Uterus (tissue), 4 donors: ENCODE measurements around the gene TAF7L. TPM values are rescaled to one million over a fixed set of nuclear protein-coding genes. Genes with fewer than 3 reads are reported as not detected.

Source experiments
- DNase-seq, 2 donors: peaks; one replicate each; pipeline ENCODE4 v3.0.0-alpha.2; 2019 to 2020
- H3K27ac ChIP-seq, 2 donors: fragments of 200-600 bp; sonication (generic); 1 replicate in 1 of 2; 2 replicates in 1 of 2; pipeline ENCODE4 v1.5.1; 2016 to 2018
- H3K27me3 ChIP-seq, 2 donors: fragments of 200-600 bp; sonication (generic); one replicate each; pipeline ENCODE4 v1.5.1; 2018 to 2019; ENCODE audit warnings: control low read depth in 1 of 2
- H3K36me3 ChIP-seq, 2 donors: fragments of 200-600 bp; sonication (generic); one replicate each; pipeline ENCODE4 v1.5.1; 2019; ENCODE audit warnings: control low read depth in 1 of 2
- H3K4me1 ChIP-seq, 2 donors: fragments of 200-600 bp; sonication (generic); one replicate each; pipeline ENCODE4 v1.5.1; 2018 to 2019; ENCODE audit warnings: control low read depth in 1 of 2
- H3K4me3 ChIP-seq, 2 donors: fragments of 200-600 bp; sonication (generic); 1 replicate in 1 of 2; 2 replicates in 1 of 2; pipeline ENCODE4 v1.5.1; 2018 to 2019; ENCODE audit warnings: mild to moderate bottlenecking in 1 of 2
- H3K9me3 ChIP-seq, 2 donors: fragments of 200-600 bp; sonication (generic); one replicate each; pipeline ENCODE4 v1.5.1; 2019; ENCODE audit warnings: control low read depth in 1 of 2
- POLR2A ChIP-seq, 2 donors: fragments of 450-650 bp; IDR thresholded peaks; one replicate each; pipeline ENCODE4 v1.6.1; 2016; ENCODE audit warnings: antibody characterized with exemption in 2 of 2, mild to moderate bottlenecking in 1 of 2, moderate library complexity in 1 of 2
- intact Hi-C: fragments of 100-400 bp; cut with DNase I; formaldehyde crosslinking; loops from one replicate; pipeline ENCODE4 v1.15.1; 2023; ENCODE audit warnings: low total_unique reads
- small RNA-seq: library from RNA; depleted of rRNA; stranded (forward); fragments of <200 nt; gene quantifications from one replicate; pipeline ENCODE3, GENCODE V24; 2016
- total RNA-seq, 4 donors: library from RNA; depleted of rRNA in 3 of 4; stranded (reverse); fragments of >200 nt in 3 of 4; gene quantifications; one replicate each; pipeline versions ENCODE4 v1.1.0 to v1.2.4, GENCODE V29; 2014 to 2023
- TF ChIP-seq, protein P1 (sequence below), 4 experiments: fragments of 200-600 bp in 2 of 4; fragments of 450-650 bp in 2 of 4; sonication (generic) in 2 of 4; IDR thresholded peaks; one replicate each; pipeline ENCODE4 v1.5.1; 2016 to 2019; ENCODE audit warnings: antibody characterized with exemption in 4 of 4, mild to moderate bottlenecking in 2 of 4, moderate library complexity in 1 of 4
- donor health status: DM: yes; HTN: yes; CAD: no.

TAF7L gene
- total RNA-seq, 4 donors from 2014 or later, result 1.2 TPM; not detected in 3

DNA sequence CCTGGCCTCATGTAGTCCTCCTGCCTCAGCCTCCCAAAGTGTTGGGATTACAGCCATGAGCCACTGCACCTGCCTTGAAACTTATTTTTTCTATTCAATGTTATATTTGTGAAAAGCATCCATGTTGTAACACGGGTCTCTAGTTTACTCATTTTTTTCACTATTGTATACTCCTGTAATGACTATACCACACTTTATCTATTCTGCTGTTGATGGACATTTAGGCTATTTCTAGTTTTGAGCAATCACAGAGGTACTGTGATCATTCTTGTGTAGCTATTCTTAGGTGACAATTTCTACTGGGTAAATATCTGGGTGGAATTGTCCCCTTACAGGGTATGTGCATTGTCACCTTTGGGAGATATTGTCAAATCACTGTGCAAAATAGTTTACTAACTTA, 67.9 kb downstream of the TAF7L start:
- intact Hi-C loops, result no loop called here
- no peak for DNase-seq
- Histone ChIP-seq H3K36me3 (no peaks in the 10 kb centered on the region), H3K4me1 (no peaks in the 10 kb centered on the region), H3K9me3 (no peaks in the 10 kb centered on the region), H3K4me3 (no peak overlapping the region), H3K27me3 (no peaks in the 10 kb centered on the region), H3K27ac (no peak overlapping the region)
- TF ChIP-seq, protein P1, sequence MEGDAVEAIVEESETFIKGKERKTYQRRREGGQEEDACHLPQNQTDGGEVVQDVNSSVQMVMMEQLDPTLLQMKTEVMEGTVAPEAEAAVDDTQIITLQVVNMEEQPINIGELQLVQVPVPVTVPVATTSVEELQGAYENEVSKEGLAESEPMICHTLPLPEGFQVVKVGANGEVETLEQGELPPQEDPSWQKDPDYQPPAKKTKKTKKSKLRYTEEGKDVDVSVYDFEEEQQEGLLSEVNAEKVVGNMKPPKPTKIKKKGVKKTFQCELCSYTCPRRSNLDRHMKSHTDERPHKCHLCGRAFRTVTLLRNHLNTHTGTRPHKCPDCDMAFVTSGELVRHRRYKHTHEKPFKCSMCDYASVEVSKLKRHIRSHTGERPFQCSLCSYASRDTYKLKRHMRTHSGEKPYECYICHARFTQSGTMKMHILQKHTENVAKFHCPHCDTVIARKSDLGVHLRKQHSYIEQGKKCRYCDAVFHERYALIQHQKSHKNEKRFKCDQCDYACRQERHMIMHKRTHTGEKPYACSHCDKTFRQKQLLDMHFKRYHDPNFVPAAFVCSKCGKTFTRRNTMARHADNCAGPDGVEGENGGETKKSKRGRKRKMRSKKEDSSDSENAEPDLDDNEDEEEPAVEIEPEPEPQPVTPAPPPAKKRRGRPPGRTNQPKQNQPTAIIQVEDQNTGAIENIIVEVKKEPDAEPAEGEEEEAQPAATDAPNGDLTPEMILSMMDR (IDR thresholded peaks at IDR 0.05), result no peak
- no peak for TF ChIP-seq POLR2A (IDR thresholded peaks at IDR 0.05)

DNA sequence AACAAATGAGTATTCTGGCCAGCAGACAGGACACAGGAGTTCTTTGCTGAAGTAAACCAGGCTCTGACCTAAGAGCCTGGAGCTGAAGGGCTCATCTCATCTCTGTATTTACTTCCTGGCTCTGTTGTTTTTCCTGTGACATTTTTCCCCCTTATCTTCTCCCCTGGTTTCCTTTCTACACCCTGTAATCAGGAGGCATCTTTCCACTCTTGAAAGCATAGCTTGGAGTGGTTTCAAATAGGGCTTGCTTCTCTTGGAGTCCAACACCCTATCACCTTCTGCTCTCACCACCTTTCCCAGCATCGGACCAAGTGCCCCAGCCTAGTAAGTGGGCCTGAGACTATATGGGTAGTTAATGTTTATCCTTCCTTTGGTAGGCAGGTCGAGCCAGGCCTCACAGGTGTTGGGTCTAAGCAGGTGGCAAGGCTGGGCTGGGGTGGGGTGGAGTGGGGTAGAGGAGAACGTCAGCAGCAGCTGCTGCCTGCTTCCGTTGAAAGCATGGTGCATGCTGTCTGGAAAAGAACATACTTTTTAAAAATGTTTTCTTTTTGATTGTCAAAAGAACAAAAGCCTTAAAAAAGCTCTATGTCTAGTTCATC, 70.4 kb downstream of the TAF7L start:
- no peak overlapping the region for H3K27ac ChIP-seq

DNA sequence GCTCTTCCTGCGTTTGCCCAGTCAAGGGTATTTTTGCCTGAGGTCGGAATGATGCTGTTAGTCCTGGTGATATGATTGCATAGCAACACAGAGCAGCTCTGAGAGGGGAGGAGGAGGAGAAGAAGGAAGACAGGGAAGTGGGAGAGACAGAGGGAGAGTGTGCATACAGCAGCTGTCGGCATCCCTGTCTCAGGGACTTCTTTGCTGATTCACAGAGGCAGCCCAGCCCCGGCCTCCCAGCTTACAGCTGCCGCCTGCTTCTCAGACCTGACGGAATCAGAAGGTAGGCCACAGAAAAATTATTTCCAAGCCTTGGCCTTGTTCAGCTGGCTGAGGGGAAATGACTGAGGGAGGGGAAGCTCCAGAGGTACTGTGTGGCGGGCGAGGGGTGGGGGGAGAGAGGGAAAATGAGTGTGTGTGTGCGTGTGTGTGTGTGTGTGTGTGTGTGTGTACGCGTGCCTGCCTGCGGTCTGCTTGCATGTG, 71.2 kb downstream of the TAF7L start:
- H3K4me3 ChIP-seq, result no peak overlapping the region
- no peak for DNase-seq
- H3K27me3 ChIP-seq, result no peaks in the 10 kb centered on the region
- no peaks in the 10 kb centered on the region for H3K9me3 ChIP-seq
- H3K27ac ChIP-seq, result no peak overlapping the region
- intact Hi-C loops, result no loop called here
- TF ChIP-seq, protein P1 (IDR thresholded peaks at IDR 0.05), result no peak
- TF ChIP-seq POLR2A (IDR thresholded peaks at IDR 0.05), result no peak
- no peaks in the 10 kb centered on the region for H3K36me3 ChIP-seq
- no peaks in the 10 kb centered on the region for H3K4me1 ChIP-seq

More for the DNA sequence above, 70.4 kb downstream of the TAF7L start:
- TF ChIP-seq POLR2A (IDR thresholded peaks at IDR 0.05), result no peak
- TF ChIP-seq, protein P1 (IDR thresholded peaks at IDR 0.05), result no peak
- intact Hi-C loops, result no loop called here
- DNase-seq, result no peak
- no peak overlapping the region for H3K4me3 ChIP-seq
- no peaks in the 10 kb centered on the region for H3K9me3 ChIP-seq
- no peaks in the 10 kb centered on the region for H3K36me3 ChIP-seq
- no peaks in the 10 kb centered on the region for H3K4me1 ChIP-seq
- no peaks in the 10 kb centered on the region for H3K27me3 ChIP-seq

DNA sequence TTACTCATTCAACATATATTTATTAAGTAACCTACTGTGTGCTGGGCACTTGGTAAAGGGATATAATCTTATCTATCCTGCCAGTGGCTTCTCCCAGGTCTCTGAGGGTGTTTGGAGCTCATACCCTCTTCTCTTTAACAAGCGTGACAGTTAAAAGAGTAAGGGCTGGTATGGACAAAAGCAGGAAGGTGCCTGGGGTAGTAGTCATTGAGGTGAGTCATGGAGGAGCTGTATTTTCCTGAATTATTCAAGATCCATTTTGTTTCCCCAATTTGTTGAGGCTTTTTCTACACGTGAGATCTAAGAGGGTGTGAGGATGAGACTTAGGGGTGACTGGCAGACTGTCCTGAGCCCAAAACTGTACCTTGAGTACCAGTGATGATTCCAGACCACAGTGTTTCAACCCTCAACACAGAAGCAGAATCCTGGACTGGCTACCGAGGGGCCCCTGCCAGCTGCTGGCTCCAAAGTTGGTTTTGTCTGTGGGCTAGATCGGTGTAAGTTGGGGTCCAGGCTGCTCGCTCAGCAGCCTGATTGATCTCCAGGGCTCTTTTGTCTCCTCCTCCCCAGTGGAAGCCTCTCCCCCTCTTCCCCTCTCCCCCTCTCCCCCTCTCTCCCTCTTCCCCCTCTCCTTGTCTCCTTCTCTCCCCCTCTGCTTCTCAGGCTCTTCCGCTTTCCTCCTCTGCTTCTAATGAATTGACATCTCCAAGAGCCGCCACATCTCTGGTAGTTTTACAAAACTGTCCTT, 71.8 kb downstream of the TAF7L start, which contains the start of gene DRP2:
Gene DRP2 (plus strand): TSS at position 671 of the 748 bp plus-strand sequence. CDS start 11,862 bp downstream, outside the sequence.
- no peak for DNase-seq
- intact Hi-C loops, result no loop called here
- no peak for TF ChIP-seq POLR2A (IDR thresholded peaks at IDR 0.05)
- TF ChIP-seq, protein P1 (IDR thresholded peaks at IDR 0.05), result no peak
- Histone ChIP-seq H3K36me3 (no peaks in the 10 kb centered on the region), H3K27ac (no peak within 1 kb of the TSS), H3K4me1 (no peaks in the 10 kb centered on the region), H3K4me3 (no peak within 1 kb of the TSS), H3K9me3 (no peaks in the 10 kb centered on the region), H3K27me3 (no peaks in the 10 kb centered on the region)

Small RNAs within 50 kb of the gene (small RNA-seq; reads per million reads assigned to genes)
- not detected for gene RNU6-934P

Other genes starting within 250 kb of the TAF7L start
- 10 to 100 TPM; 13.1 to 19.1 (median 16.1) TPM for gene TRMT2B, start 239.2 kb downstream of the TAF7L start, total RNA-seq
- gene TMEM35A, start 212.5 kb downstream of the TAF7L start, total RNA-seq, result 1 to 10 TPM in 2 of 4 donors, not detected in 2; 4.0 to 4.7 TPM
- gene CENPI, start 193.1 kb downstream of the TAF7L start, total RNA-seq, result 10 to 100 TPM in 2 of 4 donors, 1 to 10 TPM in 2; 2.7 to 24.7 (median 8.6) TPM
- 1 to 10 TPM in 1 of 4 donors, under 1 TPM in 2, not detected in 1; 0.29 to 4.7 (median 0.58) TPM for gene DRP2, start 71.5 kb downstream of the TAF7L start, total RNA-seq
- gene TIMM8A, start 57.4 kb upstream of the TAF7L start, total RNA-seq, result 10 to 100 TPM in 1 of 4 donors, 1 to 10 TPM in 1, not detected in 2; 7.0 to 11.0 TPM
- gene BTK, start 94.9 kb upstream of the TAF7L start, total RNA-seq, result 1 to 10 TPM; 1.2 to 5.9 (median 2.5) TPM
- 1,000 to 10,000 TPM in 3 of 4 donors, 100 to 1,000 TPM in 1; 279 to 2,120 (median 1,455) TPM for gene RPL36A, start 99.7 kb upstream of the TAF7L start, total RNA-seq
- 10 to 100 TPM; 13.2 to 30.2 (median 19.2) TPM for gene GLA, start 116.6 kb upstream of the TAF7L start, total RNA-seq
- 10 to 100 TPM; 22.0 to 87.2 (median 40.7) TPM for gene HNRNPH2, start 116.9 kb upstream of the TAF7L start, total RNA-seq
- gene ARMCX4, start 194.1 kb upstream of the TAF7L start, total RNA-seq, result 10 to 100 TPM in 3 of 4 donors, 1 to 10 TPM in 1; 3.2 to 34.4 (median 23.0) TPM